CD1c-positive myeloid dendritic cell (primary cell): ENCODE data around the gene PLCL2.
A peak's percentile ranks its signal among the peaks of the same experiment; 100 is the strongest.
"Not testable (repeated sequence)": the region's sequence is repeated elsewhere in the genome, so short reads cannot be mapped to it uniquely, and the experiment has no call there.

ENCODE experiments used
- DNase-seq: peaks from one replicate; pipeline ENCODE4 v3.0.0-alpha.2; 2016; ENCODE audit errors: extremely low spot score

The PLCL2 gene

DNA sequence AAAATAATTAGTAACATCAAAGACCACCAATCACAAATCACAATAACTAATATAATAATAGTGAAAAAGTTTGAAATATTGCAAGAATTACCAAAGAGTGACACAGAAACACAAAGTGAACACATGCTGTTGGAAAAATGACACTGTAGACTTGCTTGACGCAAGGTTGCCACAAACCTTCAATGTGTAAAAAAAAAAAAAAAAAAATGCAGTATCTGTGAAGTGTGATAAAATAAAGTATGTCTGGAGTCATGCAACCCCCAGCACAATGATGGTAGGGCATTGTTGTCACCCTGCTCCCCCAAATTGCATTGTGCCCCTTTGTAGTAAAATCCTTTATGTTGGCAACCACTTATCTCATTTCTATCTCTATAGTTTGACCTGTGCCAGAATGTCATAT, 190.6 kb downstream of the PLCL2 start:
- DNase-seq: no peak

DNA sequence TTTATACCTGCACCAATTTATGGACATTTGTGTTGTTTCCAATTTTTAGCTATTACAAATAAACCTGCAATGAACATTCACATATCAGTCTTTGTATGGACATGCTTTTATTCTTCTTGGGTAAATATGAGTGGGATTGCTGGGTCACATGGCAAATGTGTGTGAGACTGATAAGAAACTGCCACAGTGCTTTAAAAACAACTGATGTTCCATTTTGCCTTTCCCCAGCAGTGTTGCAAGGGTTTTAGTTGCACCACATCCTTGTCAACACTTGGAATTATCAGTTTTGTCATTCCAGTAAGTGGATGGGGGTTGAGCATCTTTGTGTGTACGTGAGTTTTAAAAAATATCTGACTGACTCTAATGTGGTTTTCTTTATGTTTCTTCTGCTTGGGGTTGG, 191.2 kb downstream of the PLCL2 start:
- no peak for DNase-seq

DNA sequence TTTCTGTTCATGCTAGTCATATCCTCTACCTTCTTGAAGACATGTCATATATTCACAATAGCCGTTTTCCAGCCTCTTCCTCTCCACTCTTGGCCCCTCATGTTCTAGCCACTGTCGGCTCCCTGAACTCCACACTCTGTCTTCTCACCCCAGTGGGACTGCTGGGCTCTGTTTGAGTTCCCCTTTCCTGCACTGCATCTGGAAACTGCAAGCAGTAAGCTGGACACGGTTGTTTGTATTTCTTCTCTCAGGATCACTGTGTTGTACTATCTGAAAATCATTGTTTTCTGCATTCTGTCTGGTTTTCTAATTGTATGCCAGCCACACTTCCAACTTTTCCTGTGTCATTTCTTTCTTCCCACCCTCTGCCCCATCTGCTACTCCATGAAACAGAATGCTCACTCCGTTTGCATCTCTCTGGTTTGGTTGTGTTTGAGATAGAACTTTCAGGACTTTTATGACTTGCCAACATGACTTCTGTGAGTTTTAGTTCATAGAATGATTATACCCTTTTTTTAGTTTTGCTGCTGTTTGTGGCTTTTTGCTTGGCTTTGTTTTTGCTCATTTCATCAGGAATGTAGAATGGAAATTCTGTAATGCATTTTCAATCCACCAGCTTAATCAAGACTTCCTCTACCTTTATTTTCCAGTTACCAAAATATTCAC, 192.3 kb downstream of the PLCL2 start:
- no peak for DNase-seq

DNA sequence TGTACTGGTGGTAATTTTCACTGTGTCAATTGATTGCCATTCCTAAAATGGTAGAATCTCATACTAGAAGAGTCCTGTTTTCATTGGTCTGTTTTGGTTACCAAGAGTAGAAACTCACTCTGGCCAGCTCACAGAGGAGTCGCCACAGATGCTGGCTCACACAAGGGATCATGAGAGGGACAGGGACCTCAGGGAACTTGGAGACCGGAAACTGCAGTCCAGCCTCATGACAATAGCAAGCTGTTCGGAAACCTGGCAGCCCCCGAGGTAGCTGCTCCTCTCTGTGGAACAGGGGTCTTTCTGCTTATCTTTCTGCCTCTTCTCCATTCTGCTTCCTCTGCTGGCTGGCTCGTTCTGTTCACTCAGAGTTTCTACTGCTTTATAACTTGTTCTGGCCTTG, 192.9 kb downstream of the PLCL2 start:
- DNase-seq: no peak

DNA sequence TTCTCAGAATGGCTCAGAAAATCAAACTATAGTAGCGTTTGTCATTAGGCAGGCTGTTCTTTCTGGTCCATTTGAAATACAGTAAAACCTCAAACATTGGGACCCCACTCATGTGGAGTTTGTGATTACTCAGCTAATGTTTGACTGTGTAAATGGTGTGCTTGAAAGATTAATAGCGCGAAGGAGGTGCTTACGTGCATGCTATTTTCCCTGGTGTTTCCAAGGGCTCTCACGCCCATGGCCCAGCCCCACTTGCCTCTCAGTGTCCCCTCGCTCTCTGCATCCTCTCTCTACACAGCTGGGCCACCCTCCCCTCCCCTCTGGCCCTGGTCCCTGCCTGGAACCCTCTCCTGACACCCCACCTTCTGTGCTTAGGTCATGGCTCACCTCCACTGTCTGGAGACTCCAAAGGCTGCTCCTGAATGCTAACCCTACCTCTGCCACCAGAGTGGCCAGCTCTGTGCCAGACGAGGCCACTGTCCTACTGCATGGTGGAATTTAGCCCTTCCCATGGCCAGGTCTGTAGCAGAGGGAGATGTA, 194.2 kb downstream of the PLCL2 start:
- no peak for DNase-seq

DNA sequence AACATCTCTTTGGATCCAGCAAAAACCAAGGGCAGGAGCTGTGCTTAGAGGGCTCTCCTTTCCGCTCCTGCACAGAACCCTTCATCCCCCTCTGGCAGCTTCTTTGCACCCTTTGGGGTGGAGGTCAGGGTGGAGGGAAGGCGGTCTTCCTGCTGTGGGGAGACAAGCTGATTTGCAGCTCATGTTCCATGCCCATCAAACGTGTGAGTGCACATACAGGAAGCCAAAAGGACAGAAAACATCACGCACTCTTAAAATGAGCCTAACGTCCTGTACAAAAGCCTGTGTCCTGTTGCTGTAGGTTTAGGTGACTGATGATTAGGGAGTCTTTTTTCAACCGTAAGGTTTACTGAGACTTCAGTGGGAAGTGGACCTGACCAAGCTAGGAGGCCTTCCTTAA, 195.2 kb downstream of the PLCL2 start:
- DNase-seq: no peak

DNA sequence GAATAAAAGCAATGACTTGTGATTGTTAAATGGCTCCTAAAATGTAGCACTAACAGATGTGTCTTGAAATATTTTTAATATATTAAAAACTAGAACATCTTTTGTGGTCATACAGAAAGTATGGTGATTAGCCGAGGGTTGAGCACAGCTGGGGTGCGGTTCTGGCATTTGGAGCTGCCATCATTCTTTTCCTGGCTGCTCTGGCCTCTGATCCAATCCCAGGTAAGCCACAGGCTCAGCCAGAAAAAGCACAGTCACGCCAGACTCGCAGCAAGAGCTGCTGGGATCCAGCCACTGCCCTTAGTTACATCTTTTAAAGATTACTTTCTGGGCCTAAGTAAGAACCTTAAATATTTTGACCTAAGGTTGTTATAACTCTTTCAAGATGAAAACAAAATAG, 196.8 kb downstream of the PLCL2 start:
- no peak for DNase-seq

DNA sequence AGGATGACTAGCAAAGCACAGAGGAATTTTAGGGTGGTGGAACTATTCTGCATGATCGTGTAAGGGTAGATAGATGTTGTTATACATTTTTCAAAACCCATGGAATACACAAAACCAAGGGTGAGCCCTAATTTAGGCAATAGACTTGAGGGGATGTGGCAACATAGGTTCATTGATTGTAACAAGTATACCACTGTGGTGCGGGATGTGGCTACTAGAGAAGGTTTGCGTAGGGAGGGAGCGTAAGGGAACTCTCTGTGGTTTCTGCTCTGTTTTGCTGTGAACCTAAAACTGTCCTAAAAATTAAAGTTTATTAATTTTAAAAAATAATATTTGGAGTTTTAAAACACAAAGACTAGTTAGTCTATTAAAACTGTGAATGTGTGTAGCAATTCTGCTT, 202.8 kb downstream of the PLCL2 start:
- no peak for DNase-seq

DNA sequence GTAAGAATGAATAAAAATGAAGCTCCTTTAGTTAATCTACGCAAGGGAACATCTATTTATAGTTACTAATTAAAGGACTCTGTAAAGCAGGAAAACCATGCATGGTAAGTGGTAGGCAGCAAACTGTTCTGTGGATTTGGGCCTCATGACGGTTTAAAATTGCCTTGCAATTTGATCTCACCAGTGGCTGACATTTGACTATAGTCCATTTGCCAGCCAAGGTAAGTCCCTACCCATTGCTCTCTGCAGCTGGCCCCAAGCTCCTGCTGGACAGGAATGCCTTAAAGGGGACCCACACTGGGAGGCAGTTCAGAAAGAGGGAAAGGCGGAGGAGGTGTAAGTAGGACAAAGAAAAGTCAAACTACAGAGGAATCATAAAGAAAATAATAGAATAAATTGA, 203.3 kb downstream of the PLCL2 start:
- DNase-seq: no peak

DNA sequence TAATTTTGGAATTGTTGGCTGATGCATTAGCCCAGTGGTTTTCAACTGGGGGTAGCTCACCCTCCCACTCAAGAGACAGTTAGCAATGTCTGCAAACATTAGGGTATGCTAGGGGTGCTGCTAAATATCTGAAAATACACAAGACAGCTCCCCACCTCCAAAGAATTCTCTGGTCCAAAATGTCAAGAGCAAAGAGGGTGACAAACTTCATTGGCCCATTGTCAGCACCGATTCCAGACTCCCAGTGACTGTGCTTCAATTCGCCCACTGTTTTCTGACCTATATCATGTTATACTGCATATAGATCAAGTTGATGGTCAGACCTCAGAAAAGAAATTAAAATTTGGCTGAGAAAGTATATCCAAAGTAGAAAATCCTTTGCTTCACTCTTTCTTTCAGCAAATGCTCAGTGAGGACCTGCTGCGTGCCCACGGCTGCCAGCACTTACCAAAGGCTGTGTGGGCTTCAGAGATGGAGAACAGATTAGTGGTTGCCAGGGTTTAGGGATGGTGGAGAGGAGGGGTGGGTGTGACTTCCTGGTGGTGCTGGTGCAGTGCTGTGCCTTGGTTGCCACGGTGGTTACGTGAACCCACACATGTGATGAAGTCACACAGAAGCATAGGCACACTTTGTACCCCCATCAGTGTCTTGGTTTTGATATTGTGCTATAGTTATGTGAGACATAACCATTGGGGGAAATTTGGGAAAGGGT, 204.0 kb downstream of the PLCL2 start:
- DNase-seq: no peak

DNA sequence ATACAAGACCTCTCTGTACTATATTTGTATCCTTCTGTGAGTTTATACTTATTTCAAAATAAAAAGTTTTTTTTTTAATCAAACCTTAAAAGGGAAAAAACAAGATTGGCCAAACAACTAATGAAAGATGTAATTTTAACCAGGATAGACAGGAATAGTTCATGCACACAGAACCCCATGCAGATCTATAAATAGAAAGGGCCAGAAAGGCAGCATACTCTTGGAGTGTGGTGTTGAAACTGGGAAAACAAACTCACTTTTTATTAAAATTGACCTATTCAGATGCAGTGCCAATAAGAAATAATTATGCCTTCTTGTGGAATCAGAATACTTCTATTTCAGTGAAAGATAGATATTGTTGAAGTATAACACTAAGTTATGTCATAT, 204.6 kb downstream of the PLCL2 start:
- DNase-seq: no peak

DNA sequence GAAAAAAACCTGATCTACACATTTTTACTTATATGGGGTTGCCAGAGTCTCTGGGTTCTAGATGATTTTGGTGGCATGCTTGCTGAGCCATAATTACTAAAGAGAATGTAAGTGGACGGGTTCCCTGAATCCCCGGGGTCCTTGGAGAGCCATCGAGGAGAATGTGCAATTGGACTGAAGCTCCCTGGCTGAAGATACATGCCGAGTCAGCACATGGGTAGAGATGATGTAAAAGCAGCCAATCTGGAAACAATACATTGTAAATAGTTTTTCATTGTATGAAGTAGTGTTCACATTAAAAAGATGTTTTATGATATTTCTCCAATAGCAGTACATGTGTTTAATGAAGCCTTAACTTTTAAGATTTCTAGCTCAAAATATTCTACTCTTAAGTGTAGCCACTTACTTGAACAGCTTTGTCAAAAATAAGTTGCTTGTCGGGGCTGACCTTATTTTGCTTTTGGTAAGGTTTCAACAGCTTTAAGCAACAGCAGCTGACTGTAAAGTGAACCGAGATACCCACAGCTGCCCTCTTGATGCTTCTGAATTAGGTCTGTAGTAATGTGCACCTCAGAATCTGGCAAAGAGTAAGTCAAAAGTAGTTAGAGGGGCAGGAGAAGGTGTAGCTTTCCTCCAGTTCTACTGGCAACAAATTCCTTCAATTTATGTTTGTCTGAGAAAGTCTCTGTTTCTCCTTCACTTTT, 205.7 kb downstream of the PLCL2 start:
- no peak for DNase-seq

DNA sequence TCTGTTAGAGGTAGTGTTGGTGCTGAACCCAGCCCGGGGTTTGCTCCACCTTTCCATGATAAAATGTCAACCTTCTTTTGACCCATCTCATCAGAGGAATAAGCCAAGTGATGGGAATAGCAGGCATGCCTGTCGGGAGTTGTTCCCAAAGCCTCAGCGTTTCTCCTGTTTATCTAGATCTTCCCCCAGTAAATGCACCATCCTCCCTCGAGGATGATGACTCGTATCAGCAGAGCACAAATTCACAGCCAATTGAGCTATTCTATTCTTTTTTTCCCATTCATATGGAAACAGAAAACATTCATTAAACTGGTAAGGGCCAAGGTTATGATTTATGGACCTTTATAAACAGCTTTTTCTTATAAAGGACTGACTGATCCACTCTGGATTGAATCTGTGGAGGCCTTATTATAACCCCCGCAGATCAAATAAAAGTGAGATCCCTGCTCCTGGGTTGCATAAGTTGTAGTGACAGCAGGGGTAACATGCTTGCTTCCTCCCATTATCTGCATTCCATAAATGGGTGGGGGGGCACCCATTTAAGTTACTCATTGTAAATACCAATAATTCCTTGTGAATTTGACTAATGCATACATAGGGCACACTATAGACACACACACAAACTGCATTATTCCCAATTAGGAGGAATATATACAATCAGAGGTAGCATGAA, 207.3 kb downstream of the PLCL2 start:
- no peak for DNase-seq

DNA sequence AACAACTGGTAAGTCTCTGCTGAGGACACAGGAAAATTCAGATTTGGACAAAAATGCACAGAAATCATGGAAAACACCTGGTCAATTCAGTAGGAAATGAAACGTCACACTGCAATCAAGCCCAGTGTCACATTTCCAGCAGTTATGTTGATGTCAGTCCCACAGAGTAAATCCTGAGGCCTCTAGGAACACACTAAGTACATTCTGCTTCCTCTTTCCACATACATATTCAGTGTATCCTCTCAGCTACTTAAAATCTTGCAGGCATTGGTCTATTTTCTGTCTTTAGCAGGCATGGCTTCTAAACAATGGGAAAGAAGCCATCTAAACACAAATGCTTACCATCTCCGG, 207.8 kb downstream of the PLCL2 start:
- DNase-seq: no peak

DNA sequence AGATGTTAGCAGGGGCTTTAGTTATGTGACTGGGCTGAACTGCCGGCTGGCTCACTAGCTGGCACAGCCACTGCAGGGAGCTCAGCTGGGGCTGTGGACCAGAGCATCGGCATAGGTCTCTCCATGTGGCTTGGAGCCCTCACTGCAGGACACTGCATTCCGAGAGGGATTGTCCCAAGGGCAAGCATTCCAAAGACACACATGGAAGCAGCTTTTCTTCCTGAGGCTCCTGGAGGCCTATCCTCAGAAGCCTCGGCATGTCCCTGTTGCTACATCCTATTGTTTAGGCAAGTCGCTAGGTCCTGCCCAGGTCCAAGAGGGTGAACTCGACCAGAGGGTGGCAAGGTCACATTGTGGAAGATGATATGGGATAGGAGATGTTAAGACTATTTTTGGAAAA, 209.8 kb downstream of the PLCL2 start:
- no peak for DNase-seq

DNA sequence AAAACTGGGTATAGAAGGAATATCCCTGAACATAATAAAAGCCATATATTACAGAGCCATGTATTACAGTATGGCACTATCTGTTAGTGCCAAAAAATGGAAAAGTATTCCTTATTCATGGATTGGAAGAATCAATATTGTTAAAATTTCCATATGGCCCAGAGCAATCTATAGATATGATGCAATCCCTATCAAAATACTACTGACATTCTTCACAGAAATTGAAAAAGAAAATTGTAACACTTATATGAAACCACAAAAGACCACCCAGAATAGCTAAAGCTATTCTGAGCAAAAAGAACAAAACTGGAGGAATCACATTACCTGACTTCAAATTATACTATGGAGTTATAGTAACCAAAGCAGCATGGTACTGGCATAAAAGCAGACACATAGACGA, 218.8 kb downstream of the PLCL2 start:
- DNase-seq: no peak

DNA sequence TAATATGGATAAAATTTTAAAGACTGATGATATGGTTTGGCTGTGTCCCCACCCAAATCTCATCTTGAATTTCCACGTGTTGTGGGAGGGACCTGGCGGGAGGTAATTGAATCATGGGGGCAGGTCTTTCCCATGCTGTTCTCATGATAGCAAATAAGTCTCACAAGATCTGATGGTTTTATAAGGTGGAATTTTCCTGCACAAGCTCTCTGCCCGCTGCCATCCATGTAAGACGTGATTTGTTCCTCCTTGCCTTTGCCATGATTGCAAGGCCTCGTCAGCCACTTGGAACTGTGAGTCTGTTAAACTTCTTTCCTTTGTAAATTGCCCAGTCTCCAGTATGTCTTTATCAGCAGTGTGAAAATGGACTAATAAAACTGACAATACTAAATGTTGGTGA, 222.0 kb downstream of the PLCL2 start:
- not testable (repeated sequence) for DNase-seq

DNA sequence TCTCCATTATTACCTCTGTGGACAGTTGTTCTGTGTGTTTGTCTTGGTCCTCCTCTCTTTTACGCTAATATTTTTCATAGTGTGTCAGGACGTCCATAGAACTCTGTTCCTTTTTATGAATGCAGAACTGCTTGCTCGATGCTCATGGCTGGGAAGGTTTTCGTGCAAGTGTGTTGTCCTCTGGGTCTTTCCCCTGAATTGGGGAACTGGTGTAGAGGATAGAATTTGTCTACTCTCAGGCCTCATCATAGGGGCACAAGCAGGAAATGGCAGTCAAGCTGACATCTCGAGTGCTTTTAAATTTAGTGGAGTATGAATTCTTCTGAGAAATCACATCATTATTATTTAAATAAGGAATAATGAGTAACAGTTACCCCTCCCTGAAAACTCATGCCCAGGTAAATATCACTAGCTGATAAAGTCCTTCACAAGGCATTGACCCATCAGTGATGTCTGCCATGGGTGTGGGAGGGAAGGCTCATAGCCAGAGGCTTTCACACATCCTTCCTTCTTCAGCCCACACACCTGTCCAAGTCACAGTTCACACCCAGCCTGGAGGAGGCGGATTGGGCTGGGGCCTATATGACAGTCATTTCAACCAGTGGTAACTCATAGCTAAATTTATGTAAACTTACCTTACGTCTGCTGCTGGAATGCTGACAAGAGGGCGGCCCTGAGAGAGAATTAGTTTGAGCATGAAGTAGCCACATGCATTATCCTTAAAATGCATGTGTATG, 226.1 kb downstream of the PLCL2 start:
- DNase-seq: peak; percentile 47

DNA sequence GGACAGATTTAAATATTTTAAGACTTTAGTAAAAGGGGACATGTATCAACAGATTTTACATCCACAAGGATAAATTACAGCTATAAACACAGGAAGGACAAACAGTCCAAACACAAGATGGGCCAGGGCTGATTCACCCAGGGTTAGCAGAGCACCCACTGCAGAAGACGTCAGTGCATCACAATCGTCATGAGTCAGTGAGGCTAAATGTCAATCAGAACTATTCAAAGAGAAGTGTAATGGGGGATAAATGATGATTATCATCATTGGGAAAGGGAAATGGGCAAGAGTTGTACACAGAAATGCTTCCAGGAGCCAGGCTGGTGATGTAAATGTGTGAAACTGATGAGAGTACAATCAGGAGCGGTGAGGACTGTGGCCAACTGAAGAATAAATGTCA, 226.8 kb downstream of the PLCL2 start:
- DNase-seq: no peak

DNA sequence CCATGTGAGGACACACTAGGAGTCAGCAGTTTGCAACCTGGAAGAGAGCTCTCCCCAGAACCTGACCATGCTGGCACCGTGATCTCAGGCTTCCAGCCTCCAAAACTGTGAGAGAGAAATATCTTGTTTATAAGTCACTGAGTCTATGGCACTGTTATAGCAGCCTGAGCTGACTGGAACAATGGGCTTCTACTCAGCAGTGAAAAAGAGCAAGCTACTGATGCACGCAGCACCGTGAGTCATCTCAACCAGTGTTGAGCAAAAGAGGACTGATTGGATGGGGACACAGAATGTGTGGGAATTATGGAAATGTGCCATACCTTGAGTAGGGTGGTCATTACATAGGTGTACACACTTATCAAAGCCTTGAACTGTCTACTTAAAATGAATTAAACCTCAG, 230.4 kb downstream of the PLCL2 start:
- DNase-seq: no peak

DNA sequence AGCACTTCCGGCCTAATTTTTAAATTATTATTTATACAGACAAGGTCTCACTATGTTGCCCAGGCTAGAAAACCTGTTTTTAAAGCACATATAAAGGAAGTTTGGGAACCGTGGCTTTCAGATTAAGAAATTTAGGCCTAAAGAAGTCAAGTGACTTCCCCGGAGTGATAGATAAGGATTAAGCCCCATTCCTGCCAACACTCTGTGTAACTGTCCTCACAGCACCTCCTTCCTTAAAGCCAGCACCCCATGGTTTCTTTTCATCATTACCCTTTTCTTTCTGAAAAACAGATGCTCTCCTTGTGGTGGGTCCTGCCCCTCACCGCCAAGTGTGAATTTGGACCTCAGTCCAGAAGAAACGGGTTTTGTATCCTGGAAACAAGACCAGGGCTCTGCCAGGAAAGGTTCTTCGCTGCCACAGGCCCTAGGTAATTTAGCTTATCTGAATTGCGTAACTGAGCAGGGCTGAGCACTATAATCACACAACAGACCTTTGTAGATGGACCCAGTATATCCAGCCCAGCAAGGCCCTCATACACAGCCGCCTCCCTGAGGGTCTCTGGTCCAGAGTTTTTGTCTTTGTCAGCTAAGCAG, 231.3 kb downstream of the PLCL2 start:
- DNase-seq: no peak
